ENCODE results near the gene UGT2B10.

Gene UGT2B10

GRCh38 chr4:68797048-68797447, 18.7 kb upstream of the UGT2B10 start:
- H3K27ac ChIP-seq (ENCODE audit: low read length), result no peak overlapping the region

GRCh38 chr4:68797618-68798017, 18.2 kb upstream of the UGT2B10 start:
- H3K4me1 ChIP-seq (ENCODE audit: insufficient read depth, low read length), result no peaks in the 10 kb centered on the region
- H3K36me3 ChIP-seq (ENCODE audit: insufficient read depth, low read length), result no peaks in the 10 kb centered on the region
- no peak overlapping the region for H3K27ac ChIP-seq (ENCODE audit: low read length)
- no peak overlapping the region for H3K9ac ChIP-seq (ENCODE audit: low read depth, low read length)
- no peaks in the 10 kb centered on the region for H4K20me1 ChIP-seq (ENCODE audit: insufficient read depth, low read length)
- TF ChIP-seq EZH2 (IDR thresholded peaks at IDR 0.05; ENCODE audit: borderline replicate concordance, low read depth, low read length, severe bottlenecking), result no peak
- H3K9me3 ChIP-seq (ENCODE audit: insufficient read depth, low read length, severe bottlenecking), result no peaks in the 10 kb centered on the region
- no peaks in the 10 kb centered on the region for H3K27me3 ChIP-seq (ENCODE audit: insufficient read depth, low read length, poor library complexity)
- H3K79me2 ChIP-seq (ENCODE audit: insufficient read depth, low read length), result no peaks in the 10 kb centered on the region
- H2AFZ ChIP-seq (ENCODE audit: low read depth, low read length), result no peak overlapping the region
- no peak for DNase-seq
- no peak for ATAC-seq (ENCODE audit: insufficient read depth, low read depth)
- H3K4me2 ChIP-seq (ENCODE audit: insufficient read depth, low read length), result no peak overlapping the region
- H3K4me3 ChIP-seq (ENCODE audit: low read depth in 1 of 2, low read length in 2 of 2), result no peak overlapping the region

More at GRCh38 chr4:68797048-68797447, 18.7 kb upstream of the UGT2B10 start:
- H3K4me3 ChIP-seq (ENCODE audit: low read depth in 1 of 2, low read length in 2 of 2), result no peak overlapping the region
- no peaks in the 10 kb centered on the region for H3K36me3 ChIP-seq (ENCODE audit: insufficient read depth, low read length)
- H3K9ac ChIP-seq (ENCODE audit: low read depth, low read length), result no peak overlapping the region
- H2AFZ ChIP-seq (ENCODE audit: low read depth, low read length), result no peak overlapping the region
- H3K27me3 ChIP-seq (ENCODE audit: insufficient read depth, low read length, poor library complexity), result no peaks in the 10 kb centered on the region
- no peaks in the 10 kb centered on the region for H4K20me1 ChIP-seq (ENCODE audit: insufficient read depth, low read length)
- H3K79me2 ChIP-seq (ENCODE audit: insufficient read depth, low read length), result no peaks in the 10 kb centered on the region
- DNase-seq (no peak), ATAC-seq (ENCODE audit: insufficient read depth, low read depth) (no peak)
- TF ChIP-seq EZH2 (IDR thresholded peaks at IDR 0.05; ENCODE audit: borderline replicate concordance, low read depth, low read length, severe bottlenecking) (no peak), CTCF (IDR thresholded peaks at IDR 0.05; ENCODE audit: borderline replicate concordance, extremely low read depth, low read length, poor library complexity, severe bottlenecking) (no peak)
- H3K9me3 ChIP-seq (ENCODE audit: insufficient read depth, low read length, severe bottlenecking), result no peaks in the 10 kb centered on the region
- no peak overlapping the region for H3K4me2 ChIP-seq (ENCODE audit: insufficient read depth, low read length)
- no peaks in the 10 kb centered on the region for H3K4me1 ChIP-seq (ENCODE audit: insufficient read depth, low read length)

- Histone ChIP-seq H3K79me2 (ENCODE audit: insufficient read depth, low read length) (no peaks in the 10 kb centered on the region), H3K36me3 (ENCODE audit: insufficient read depth, low read length) (no peaks in the 10 kb centered on the region), H3K27ac (ENCODE audit: low read length) (no peak overlapping the region), H3K9ac (ENCODE audit: low read depth, low read length) (no peak overlapping the region), H4K20me1 (ENCODE audit: insufficient read depth, low read length) (no peaks in the 10 kb centered on the region), H3K4me3 (ENCODE audit: low read depth in 1 of 2, low read length in 2 of 2) (no peak overlapping the region), H2AFZ (ENCODE audit: low read depth, low read length) (no peak overlapping the region), H3K4me1 (ENCODE audit: insufficient read depth, low read length) (no peaks in the 10 kb centered on the region), H3K9me3 (ENCODE audit: insufficient read depth, low read length, severe bottlenecking) (no peaks in the 10 kb centered on the region), H3K4me2 (ENCODE audit: insufficient read depth, low read length) (no peak overlapping the region), H3K27me3 (ENCODE audit: insufficient read depth, low read length, poor library complexity) (no peaks in the 10 kb centered on the region)
- TF ChIP-seq EZH2 (IDR thresholded peaks at IDR 0.05; ENCODE audit: borderline replicate concordance, low read depth, low read length, severe bottlenecking) (no peak), CTCF (IDR thresholded peaks at IDR 0.05; ENCODE audit: borderline replicate concordance, extremely low read depth, low read length, poor library complexity, severe bottlenecking) (no peak)
- DNase-seq (no peak), ATAC-seq (ENCODE audit: insufficient read depth, low read depth) (no peak)
Observed at GRCh38 chr4:68803013-68803412, 12.8 kb upstream of the UGT2B10 start.

GRCh38 chr4:68808060-68808459, 7.7 kb upstream of the UGT2B10 start:
- Histone ChIP-seq H3K27me3 (ENCODE audit: insufficient read depth, low read length, poor library complexity) (no peaks in the 10 kb centered on the region), H3K4me2 (ENCODE audit: insufficient read depth, low read length) (no peak overlapping the region), H3K9me3 (ENCODE audit: insufficient read depth, low read length, severe bottlenecking) (no peaks in the 10 kb centered on the region), H2AFZ (ENCODE audit: low read depth, low read length) (no peak overlapping the region), H3K79me2 (ENCODE audit: insufficient read depth, low read length) (no peaks in the 10 kb centered on the region), H3K4me3 (ENCODE audit: low read depth in 1 of 2, low read length in 2 of 2) (no peak overlapping the region), H3K36me3 (ENCODE audit: insufficient read depth, low read length) (no peaks in the 10 kb centered on the region), H4K20me1 (ENCODE audit: insufficient read depth, low read length) (no peaks in the 10 kb centered on the region), H3K27ac (ENCODE audit: low read length) (no peak overlapping the region), H3K9ac (ENCODE audit: low read depth, low read length) (no peak overlapping the region), H3K4me1 (ENCODE audit: insufficient read depth, low read length) (no peaks in the 10 kb centered on the region)
- TF ChIP-seq CTCF (IDR thresholded peaks at IDR 0.05; ENCODE audit: borderline replicate concordance, extremely low read depth, low read length, poor library complexity, severe bottlenecking) (no peak), EZH2 (IDR thresholded peaks at IDR 0.05; ENCODE audit: borderline replicate concordance, low read depth, low read length, severe bottlenecking) (no peak)
- ATAC-seq (ENCODE audit: insufficient read depth, low read depth) (no peak), DNase-seq (no peak)

All from DND-41 (cell line).